Stimulated activated CD8-positive, alpha-beta memory T cell treated with anti-CD3 and anti-CD28 coated beads, Interleukin-7, amount 100 ng/mL, for 24 hours (primary cell): Measurements from ENCODE around the gene BRPF1.
"Not testable (repeated sequence)": the region's sequence is repeated elsewhere in the genome, so short reads cannot be mapped to it uniquely, and the experiment has no call there.

Experiments
- DNase-seq: peaks from one replicate; pipeline ENCODE4 v3.0.0-alpha.2; 2020; ENCODE audit warnings: low read depth

BRPF1 gene

DNA sequence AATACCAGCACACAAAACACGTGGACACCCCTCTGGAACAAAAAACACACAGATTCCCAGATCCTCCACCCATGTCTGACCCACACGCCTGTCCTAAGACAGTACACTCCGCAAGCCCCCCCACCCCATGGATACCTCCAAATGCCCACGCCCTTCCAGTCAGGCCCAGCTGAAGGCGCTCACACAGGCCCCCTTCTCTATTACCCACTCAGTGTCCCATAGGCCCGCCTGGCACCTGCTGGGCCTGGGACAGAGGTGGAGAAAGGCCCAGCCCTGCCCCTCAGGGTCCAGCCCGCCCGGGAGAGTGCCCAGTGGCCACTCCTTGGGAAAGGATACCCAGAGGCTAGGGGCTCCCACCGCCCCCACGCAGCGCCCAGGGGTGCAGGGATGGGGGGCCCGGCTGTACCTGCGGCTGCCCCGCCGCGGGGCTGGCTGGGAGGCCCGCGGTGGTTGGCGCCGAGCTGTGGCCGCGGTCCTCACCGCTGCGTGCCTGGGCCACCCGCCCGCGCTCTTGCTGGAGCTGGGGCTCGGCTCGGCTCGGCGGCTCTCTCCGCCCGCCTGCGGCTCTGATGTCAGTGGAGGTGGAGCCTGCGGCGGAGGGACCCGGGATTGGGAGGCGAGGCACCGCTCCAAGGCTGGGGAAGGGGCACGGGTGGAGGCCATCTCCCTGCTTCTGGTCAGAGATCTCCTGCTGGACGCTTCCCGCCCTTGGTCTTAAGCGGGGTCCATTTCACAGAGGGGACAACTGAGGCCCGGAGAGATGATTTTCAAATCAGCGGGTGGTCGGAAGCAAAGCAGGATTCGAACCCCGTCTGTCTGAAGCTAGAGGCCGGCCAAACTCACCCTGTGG lies 38.1 kb downstream of the BRPF1 start, which contains the start of gene CAMK1:
Gene CAMK1, minus strand, starts transcription at position 522 of the 850 bp plus-strand sequence. CDS start 2,198 bp downstream, outside the sequence.
- DNase-seq: no peak

DNA sequence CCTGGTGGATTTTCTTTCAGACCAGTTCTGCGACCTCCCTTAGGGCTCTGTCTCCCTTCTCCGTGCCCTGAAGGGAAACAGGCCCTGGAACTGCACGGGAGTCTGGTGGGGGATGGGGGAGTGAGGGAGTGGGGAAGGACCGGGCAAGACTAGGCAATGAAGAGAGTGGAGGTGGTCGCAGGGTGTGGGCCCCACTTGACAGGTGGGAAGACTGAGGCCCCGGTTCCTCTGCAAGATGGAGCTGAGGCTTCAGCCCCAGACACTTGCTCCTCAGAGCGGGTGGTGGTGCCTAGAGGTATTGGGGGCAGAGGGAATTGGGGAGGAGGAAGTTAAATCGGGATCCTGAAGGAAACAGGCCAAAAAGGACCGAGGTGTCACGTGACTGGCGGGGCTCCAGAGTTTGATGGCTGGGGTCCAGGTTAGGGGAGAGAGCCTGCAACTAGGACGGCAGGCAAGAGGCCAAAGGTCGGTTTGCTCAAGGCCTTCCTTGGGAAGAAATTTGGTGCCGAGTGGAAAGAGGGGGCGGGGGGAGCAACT lies 38.8 kb downstream of the BRPF1 start:
- no peak for DNase-seq

DNA sequence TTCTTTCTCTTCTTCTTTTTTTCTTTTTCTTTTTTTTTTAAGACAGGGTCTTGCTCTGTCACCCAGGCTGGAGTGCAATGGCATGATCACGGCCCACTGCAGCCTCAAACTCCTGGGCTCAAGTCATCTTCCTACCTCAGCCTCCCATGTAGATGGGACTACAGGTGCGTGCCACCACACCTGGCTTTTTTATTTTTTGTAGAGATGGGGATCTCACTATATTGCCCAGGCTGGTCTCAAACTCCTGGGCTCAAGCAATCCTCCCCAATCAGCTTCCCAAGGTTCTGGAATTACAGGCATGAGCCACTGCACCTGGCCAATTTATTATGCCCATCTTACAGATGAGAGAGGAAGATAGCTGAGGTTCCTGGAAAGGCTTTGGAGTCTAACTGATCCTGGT lies 39.5 kb downstream of the BRPF1 start:
- not testable (repeated sequence) for DNase-seq

DNA sequence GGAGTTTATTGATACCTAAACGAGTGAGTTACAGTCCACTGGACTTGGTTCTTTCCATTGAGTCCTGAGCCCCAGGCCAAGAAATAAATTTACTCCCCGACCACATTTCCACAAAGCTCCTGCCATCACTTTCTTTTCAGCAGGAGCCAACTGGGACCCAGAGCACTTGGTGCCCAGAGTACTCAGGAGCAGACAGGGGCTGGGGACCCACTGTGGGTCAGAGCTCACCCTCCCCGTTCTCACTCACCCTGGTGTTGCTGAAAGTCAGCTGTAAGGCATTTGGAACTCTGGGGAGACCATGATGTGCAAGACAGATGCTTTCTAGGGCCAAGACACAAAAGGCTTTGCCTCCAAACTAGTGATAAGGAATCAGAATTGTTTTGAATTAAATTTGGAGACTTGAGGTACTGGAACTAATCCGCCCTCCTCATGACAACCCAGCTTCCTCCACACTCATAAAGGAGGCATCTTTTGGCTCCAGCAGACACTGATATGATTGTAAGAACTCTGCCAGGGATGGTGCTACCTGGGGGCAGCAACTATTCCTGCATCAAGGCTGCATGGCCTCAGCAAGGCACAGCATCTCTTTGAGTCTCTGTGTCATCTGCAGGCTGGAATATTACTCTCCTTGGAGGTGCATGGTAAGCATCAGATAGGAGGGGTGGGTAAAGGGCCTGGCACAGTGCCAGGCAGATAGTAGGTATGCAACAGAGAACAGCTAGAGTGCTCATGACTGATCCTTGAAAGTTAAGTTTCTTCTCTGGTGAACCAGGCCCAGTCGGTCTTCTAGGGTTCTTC lies 45.6 kb downstream of the BRPF1 start:
- no peak for DNase-seq

DNA sequence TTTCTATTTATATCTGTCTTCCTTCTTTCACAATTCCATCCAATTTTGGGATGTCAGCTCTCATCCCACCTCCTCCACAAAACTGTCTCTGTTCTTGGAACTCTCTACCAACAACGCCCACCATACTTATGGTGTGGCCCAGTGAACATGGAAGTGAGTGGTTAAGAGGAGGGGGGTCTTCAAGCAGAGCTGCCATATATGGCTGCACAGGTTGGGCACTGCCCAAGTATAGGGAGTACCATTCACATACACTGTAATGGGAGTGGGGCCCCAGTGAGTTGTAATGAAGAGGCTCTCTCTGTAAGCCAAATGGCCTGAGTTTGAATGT lies 46.1 kb downstream of the BRPF1 start:
- DNase-seq: no peak

DNA sequence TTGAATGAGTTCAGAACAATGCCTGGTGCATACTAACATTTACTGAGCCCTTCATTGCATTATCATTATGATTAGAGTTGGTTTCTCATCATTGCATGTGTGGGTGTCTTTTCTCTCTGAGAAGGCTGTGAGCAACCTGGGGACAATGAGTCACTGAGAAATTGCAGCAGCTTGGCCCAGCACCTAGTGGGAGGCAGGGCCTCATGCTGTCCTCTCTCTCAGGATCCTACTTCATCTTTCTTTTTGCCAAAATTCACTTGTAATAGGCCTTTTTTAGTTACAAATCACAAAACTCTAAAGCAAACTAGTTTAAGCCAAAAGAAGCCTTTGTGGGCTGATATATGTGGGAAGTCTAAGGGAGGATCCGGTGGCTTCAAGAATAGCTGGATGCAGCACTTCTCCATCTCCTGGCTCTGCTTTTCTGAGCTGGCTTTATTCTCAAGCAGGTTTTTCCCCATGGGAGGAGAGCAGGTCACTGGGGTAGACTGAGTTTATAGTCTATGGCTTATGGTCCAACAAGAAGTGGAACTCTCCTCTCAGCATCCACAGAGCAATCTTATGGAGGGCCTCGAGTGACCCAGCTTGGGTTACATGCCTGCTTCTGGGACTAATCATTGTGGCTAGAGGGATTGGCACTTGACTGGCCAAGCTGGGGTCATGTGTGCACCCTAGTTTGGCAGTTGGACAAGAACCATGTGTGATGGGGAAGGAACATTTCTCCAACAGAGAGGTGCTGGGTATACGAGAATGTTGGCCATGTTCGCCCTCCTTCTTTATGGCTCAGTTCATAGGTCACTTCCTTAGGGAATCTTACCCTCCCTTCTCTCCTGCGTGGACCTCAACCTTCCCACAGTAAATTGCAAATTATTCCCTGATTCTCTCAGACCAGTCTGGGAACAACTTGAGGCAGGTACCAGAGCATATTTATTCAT lies 46.9 kb downstream of the BRPF1 start:
- DNase-seq: no peak

DNA sequence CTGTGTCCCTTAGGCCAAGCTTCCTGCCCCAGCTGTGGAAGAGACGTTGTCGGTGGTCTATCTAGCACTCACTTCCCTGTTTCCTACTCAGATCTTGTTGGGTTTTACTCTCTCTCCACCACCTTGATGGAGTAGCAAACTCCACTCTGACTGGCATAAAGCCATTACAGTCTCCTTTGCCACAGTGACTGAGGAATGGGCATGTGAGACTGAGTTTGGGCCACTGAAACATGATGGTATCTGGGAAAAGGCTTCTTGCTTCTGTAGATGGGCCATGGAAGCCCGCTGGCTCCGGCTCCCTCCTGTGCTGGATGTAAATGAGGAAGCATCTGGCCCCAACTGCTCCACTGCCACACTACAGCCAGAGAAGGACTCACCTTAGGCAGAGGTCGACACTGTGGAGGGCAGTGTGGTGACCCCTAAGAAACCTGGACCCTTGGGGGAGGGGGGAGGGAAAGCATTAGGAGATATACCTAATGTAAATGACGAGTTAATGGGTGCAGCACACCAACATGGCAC lies 47.6 kb downstream of the BRPF1 start:
- DNase-seq: no peak

DNA sequence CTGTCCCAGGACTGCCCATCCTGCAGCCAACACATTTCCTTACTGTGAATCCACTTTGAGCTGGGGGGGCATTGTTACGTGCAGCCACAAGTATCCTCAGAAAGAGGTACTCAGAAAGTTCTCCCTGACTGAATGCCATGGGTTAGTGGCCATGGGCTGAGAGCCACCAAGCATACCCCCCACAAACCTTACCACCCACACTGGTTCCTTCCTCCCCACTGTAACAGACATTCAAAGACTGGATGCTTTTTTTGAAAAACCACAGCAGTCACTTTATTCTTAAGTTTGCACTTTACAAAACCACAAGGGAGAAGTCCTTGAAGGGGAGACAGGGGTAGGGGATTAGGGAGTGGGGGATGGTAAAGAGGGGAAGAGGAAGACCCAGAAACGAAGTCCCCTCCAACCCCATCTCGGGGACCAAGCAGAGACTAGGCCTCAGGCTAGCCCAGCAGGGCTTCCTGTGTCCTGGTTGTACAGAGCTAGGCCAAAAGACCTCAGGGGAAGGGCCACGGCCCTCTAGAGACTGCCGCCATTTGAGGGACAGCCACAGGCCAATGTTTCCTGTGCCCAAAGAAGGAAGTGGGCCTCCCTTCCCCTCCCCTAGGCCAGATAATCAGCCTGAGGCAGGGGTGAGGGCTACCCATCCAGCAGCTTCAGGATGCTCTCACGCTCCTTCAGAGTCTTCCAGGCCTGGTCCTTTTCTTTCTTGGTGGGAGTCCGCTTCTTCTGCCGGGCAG lies 48.4 kb downstream of the BRPF1 start:
- no peak for DNase-seq

DNA sequence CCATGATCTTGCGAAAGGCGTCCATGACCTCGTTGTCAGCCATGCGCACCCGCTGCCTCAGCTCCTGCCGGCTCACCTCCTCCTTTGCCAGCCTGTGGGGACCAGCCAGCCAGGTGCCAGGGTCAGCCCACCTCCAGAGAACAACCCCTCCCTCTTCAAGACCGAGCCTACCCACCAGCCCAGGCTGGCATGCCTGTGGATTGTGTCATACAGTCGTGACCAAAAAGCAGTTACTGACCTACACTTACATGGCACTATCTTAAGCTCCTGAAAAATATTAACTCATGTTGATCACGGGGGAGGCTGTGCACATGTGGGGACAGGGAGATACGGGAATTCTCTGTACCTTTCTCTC lies 48.9 kb downstream of the BRPF1 start:
- DNase-seq: no peak

DNA sequence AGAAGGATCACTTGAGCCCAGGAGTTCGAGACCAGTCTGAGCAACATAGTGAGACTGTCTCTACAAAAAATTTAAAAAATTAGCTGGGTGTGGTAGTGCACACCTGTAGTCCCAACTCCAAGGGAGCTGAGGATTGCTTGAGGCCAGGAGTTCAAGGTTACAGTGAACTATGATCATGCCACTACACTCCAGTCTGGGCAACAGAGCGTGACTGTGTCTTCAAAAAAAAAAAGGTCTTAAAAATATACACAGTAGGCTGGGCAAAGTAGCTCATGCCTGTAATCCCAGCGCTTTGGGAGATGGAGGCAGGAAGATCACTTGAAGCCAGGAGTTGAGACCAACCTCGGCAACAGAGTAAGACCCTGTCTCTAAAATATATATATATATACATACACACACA lies 49.4 kb downstream of the BRPF1 start:
- no peak for DNase-seq

DNA sequence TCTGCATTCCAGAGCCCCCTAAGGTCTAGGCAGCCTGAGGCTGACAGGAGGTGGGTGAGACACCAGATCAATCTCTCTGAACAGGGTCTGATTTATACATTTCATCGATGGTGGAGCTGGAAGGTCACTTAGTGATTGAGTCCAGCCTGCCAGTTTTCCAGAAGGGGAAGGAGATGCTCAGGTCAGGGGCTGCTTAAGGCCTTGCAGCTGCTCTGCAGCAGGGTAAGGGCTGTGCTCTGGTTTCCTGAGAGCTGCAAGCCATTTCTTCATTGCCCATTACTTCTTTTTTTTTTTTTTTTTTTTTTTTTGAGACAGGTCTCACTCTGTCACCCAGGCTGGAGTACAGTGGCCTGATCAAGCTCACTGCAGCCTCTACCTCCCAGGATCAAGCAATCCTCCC lies 50.0 kb downstream of the BRPF1 start:
- DNase-seq: no peak

DNA sequence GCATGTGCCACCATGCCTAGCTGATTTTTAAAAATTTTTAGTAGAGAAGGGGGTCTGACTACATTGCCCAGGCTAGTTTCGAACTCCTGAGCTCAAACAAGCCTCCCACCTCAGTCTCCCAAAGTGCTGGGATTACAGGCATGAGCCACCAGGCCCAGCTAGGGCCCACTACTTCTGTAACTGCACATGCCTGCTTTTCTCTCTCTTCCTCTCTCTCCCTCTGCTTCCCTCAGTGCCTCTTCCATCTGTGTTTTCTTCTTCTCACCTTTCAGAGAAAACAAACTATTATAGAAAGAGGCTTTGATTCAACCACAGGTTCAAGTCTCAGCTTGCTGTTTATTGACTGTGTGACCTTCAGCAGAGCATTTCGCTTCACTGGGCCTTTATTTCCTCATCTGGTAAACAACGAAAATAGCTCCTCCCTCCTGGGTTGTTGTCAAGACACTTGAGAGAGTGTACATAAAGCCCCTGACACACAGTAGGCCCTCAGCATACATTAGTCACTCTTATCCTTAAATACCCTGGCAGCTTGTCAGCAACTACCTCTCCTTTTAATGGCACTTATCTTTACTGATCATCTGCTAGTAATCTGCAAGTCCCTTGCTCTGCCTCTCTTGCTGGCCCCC lies 50.6 kb downstream of the BRPF1 start:
- no peak for DNase-seq

DNA sequence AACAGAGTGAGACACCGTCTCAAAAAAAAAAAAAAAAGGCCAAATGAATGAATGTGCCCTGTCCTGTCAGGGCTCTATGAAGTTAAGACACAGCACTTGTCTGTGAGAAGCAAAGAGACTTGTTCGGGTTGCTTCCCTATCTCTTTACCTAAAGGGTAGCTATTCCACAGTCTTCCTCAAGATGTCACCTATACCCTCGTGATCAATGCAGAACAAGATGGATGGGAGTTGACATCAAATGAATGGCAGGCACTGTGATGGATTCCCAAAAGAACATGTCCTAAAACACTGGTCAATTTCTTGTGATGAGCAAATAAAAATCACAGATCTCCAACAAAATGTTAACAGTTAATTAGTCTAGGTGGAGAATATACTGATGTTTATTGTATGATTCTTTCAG lies 51.2 kb downstream of the BRPF1 start:
- DNase-seq: no peak

DNA sequence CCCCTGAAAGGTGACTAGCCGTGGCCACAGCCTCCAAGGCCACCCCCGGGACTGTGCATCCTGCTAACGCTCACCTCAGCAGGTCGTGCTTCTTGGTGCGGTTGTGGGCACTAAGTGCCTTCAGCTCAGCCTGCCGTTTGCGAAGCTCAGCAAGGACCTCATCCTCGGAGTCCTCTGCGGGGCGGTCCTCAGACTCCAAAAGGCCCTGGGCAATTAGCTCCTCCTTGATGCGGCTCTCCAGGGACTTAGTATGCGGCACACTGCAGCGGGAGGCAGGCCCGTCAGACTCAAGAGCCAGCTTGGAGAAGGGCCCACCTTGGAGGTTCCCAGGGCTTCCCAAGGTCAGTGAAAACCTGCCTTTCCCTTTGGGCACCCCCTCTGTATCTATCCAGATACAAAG lies 52.4 kb downstream of the BRPF1 start:
- DNase-seq: no peak

DNA sequence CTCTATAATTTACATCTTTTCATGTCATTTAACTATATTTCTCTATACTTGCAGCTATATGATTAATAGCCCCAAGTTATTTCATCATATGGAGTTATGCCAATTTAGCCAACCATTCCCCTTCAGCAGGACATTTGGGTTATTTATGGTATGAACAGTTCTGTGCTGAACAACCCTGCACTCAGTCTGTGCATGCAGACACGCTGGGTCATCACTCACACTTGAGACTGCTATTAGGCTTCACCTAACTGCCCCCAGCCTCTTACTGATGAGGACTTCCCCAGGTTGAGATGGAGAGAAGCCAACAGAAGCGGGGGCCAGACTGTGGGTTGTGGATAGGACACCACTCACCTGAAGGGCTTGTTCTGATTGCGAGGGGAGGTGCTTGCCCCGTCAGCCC lies 53.4 kb downstream of the BRPF1 start:
- DNase-seq: no peak

DNA sequence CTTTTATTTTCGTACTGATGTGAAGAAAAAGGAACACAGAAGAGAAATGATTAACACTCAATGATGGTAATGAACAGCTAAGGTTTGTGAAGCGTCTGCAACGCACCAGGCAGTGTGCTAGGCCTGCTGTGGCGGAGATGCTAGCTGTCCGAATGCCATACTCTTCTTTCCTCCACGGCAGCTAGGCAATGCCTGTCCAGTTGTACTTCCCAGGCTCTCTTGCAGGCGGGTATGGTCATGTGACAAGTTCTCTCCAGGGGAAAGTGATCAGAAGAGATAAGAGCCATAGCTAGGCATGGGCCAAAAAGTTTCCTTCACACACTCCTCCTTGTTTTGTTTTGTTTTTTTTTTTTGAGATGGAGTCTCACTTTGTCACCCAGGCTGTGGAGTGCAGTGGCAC lies 54.1 kb downstream of the BRPF1 start:
- DNase-seq: no peak

DNA sequence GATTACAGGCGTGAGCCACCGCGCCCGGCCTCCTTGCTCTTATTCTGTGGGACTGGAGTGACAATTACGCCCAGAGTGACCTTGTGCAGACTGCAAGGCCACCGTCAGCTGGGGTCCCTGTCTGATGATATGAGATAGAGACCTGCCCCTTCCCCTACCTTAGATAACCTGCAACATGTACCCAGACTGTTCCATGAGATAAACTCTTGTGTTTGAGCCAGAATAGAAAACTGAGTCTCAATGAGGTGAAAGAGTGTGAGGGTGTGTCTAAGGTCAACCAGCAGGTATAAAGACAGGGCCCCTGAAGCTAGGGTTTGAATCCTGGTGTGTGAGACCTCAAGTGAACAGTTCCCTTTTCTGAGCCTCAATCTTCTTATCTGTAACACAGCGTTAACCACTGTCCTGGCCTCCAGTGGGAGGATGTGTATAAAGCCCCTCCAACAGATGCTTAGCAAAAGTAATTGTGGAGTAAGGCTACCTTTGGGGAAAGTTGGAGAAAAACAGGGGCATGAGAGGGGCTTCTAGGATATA lies 54.7 kb downstream of the BRPF1 start:
- DNase-seq: no peak

DNA sequence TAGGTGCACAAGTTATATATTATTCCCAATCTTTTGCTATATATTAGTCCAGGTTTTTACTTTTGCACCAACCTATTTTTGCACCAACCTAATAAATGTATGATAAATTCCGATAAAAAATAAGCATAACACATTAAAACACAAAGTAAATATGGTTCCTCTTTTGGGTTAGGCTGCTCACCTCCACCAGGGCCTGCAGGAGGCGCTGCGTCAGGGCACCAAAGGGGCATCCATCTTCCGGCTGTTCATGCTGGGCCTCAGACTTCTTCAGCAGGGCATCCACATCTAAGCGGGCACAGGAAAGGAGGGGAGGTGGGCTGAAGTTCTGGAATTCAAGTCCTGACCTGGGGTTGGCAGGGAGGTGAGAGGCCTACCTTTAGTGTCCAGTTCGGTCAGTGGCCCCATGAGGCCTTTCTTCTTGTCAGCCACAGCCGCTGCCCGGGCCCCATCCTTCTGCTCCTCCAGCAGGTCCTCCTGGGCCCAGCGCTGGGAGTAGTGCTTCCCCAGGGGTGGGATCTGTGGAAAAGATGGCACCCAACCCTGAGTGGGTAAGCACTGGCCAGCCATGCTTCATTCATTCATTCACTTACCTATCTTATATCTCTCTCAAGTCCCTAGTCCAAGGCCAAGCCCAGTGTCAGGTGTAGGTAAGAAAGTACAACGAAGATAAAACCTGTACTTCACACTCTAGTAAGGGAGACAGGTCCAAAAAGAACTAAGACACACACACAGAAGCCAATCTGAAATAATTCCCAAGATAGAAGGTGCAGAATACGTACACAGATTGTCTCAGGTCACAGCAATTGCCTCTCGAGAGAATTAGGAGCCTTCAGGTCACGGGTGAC lies 55.5 kb downstream of the BRPF1 start:
- DNase-seq: no peak

DNA sequence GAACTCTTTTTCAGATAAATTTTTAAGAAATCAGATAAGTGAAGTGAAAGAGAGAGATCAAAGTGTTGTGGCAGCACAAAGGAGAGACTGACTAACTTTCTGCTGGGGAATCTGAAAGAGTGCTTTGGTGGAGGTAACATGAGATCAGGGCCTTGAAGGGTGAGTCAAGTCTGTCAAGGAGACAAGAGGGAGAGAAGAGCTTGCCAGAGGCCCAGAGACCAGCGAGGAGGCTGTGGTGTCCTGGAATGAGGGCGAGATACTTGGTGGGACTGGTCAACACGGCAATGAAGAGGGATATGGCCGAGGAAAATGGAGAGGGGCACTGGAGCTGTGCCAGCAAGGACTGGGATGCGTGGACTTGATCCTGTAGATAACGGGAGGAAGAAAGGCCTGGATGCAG lies 56.2 kb downstream of the BRPF1 start:
- no peak for DNase-seq

DNA sequence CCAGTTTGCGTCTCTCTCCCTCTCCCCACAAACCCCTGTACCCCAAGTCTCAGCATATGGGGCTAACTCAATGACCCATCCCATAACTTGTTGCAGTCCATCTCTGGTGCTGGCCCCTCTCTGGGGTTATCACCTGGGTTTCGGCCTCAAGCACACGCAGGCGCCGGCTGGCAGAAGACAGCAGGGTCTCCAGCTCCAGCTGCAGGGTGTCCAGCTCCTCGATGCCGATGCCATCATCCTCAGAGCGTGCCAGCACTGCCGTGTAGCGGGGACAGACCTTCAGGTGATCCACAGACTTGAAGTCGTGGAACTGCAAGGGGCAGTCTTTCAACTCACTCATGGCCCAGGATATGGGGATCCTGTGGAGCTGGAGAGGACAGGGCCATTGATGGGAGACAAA lies 59.6 kb downstream of the BRPF1 start:
- DNase-seq: no peak
